ENCODE data around the gene CDADC1. TPM values are rescaled to one million over a fixed set of nuclear protein-coding genes. Genes with fewer than 3 reads are reported as not detected.
"Not testable (repeated sequence)": the region's sequence is repeated elsewhere in the genome, so short reads cannot be mapped to it uniquely, and the experiment has no call there.

The CDADC1 gene
- total RNA-seq, 2 experiments from 2014 or later, result 8.6 to 9.0 TPM

DNA sequence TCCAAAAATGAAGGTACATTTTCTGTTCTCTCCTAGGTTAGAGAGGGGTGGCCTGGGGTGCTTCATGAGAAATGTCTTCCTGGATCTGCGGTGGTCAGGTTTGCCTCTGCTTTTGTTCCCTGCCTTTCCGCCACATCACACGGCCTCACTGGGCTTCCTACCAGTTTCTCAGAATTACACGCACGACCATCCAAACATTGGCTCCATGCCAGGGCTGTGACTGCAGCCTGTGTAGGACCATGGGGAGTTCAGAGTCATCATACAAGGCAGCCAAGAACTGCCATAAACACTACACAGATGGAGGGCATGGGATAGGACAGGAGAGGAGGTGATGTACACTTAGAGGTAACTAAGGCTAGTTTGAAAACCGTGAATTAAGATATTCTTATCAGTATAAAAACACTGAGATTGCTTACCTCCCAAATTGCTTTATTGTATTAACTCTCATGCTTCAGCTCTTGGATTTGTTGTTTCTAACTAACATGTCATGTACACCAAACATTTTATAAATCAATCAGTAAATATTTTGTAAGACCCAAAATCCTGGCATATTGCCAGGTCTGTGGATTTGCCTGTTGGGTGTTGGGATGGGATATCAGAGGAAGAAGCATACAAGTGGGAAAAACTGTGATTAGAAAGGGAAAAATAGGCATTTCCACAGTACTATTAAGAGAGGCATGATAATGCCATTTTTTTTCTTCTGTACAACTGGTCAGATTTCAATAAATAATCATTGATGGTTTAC lies 45.2 kb downstream of the CDADC1 start:
- intact Hi-C loops (cut with micrococcal nuclease), result no loop called here
- CTCF ChIA-PET, result interaction anchor here (0.7 to 1.0 kb wide), 3 partner anchors 12 to 314 kb away, joined by 3 to 5 read pairs (median 4); partner anchors contain the start of genes CAB39L and SETDB2
- Mint-ChIP-seq H3K27ac (no peak overlapping the region), H3K4me1 (ENCODE audit: low read depth) (peaks cover 9% of the 10 kb centered on the region), H3K36me3 (ENCODE audit: low read depth) (peaks cover 7% of the 10 kb centered on the region), H3K27me3 (no peaks in the 10 kb centered on the region), H3K9me3 (no peaks in the 10 kb centered on the region), H3K4me3 (no peak overlapping the region)
- ATAC-seq (peak; percentile 53), DNase-seq (peak; percentile 59)
- TF ChIP-seq, protein P1, sequence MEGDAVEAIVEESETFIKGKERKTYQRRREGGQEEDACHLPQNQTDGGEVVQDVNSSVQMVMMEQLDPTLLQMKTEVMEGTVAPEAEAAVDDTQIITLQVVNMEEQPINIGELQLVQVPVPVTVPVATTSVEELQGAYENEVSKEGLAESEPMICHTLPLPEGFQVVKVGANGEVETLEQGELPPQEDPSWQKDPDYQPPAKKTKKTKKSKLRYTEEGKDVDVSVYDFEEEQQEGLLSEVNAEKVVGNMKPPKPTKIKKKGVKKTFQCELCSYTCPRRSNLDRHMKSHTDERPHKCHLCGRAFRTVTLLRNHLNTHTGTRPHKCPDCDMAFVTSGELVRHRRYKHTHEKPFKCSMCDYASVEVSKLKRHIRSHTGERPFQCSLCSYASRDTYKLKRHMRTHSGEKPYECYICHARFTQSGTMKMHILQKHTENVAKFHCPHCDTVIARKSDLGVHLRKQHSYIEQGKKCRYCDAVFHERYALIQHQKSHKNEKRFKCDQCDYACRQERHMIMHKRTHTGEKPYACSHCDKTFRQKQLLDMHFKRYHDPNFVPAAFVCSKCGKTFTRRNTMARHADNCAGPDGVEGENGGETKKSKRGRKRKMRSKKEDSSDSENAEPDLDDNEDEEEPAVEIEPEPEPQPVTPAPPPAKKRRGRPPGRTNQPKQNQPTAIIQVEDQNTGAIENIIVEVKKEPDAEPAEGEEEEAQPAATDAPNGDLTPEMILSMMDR (IDR thresholded peaks at IDR 0.05), result no peak
- POLR2A ChIA-PET, result no interaction called here

DNA sequence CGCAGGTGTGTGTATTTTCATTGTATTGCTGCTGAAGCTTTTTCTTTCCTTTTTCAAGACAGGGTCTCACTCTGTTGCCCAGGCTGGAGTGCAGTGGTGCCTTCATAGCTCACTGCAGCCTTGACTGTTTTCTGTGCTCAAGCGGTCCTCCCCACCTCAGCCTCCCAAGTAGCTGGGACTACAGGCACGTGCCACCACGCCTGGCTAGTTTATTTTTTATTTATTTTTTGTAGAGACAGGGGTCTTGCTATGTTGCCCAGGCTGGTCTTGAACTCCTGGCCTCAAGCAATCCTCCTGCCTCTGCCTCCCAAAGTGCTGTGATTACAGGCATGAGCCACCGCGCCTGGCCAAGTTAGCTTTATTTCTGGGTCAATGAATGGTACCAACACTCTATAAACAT lies 47.0 kb downstream of the CDADC1 start:
- H3K4me1 Mint-ChIP-seq (ENCODE audit: low read depth); H3K27me3 Mint-ChIP-seq; intact Hi-C loops (cut with micrococcal nuclease); H3K36me3 Mint-ChIP-seq (ENCODE audit: low read depth); H3K9me3 Mint-ChIP-seq; ATAC-seq; H3K4me3 Mint-ChIP-seq; H3K27ac Mint-ChIP-seq; DNase-seq: not testable (repeated sequence)
- CTCF ChIA-PET, result interaction anchor here (0.7 to 3.2 kb wide), 3 partner anchors 14 to 312 kb away, joined by 3 to 15 read pairs (median 14); no protein-coding TSS in a partner anchor
- POLR2A ChIA-PET, result interaction anchor here (0.5 to 1.1 kb wide), 3 partner anchors 100 to 329 kb away, joined by 3 read pairs; no protein-coding TSS in a partner anchor

DNA sequence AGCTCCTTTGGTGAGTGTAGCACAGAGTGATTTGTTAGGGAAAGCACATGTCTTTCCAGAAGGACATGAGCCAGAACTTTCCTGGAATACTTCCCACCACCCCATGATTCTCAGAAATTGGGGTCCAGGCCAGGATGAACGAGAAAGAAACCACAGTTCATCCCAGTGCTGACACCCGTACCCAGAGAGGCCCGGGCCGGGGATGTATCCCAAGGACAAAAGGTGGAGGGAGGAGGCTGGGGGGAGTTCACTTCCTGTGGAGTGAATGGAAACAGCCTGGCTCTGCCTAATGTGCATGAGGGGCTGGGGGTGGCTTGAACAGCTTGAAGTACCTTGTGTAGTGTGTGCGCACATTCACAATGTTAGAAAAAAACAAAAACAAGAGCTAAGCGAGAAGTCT lies 47.5 kb downstream of the CDADC1 start:
- DNase-seq, result no peak
- Mint-ChIP-seq H3K4me3 (no peak overlapping the region), H3K36me3 (ENCODE audit: low read depth) (peaks cover 4% of the 10 kb centered on the region), H3K27me3 (no peaks in the 10 kb centered on the region), H3K27ac (no peak overlapping the region), H3K4me1 (ENCODE audit: low read depth) (peaks cover 9% of the 10 kb centered on the region), H3K9me3 (no peaks in the 10 kb centered on the region)
- no peak for ATAC-seq
- CTCF ChIA-PET, result interaction anchor here (0.7 to 3.2 kb wide), 3 partner anchors 14 to 312 kb away, joined by 3 to 15 read pairs (median 14); no protein-coding TSS in a partner anchor
- POLR2A ChIA-PET, result interaction anchor here (0.5 to 1.1 kb wide), 2 partner anchors 189 to 329 kb away, joined by 3 read pairs; no protein-coding TSS in a partner anchor
- intact Hi-C loops (cut with micrococcal nuclease), result no loop called here
- TF ChIP-seq, protein P1 (IDR thresholded peaks at IDR 0.05), result no peak

DNA sequence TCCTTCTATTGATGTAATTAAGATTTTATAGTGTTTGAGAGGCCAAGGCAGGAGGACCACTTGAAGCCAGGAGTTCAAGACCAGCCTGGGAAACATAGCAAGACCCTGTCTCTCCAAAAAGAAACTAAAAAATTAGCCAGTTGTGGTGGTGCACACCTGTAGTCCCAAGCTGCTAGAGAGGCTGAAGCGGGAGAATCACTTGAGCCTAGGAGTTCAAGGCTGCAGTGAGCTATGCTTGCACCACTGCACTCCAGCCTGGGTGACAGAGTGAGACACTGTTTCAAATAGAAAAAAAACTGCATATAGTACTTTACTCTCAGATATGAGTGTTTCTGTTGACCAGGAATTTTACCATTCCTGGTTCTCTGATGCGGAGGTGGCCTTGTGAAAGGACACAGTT lies 48.9 kb downstream of the CDADC1 start:
- ChIA-PET POLR2A (interaction anchor here (1.3 kb wide), 1 partner anchor 285 kb away, joined by 3 read pairs; no protein-coding TSS in a partner anchor), CTCF (interaction anchor here (0.6 to 3.2 kb wide), 2 partner anchors 311 to 338 kb away, joined by 3 to 15 read pairs; no protein-coding TSS in a partner anchor)
- H3K27me3 Mint-ChIP-seq, result no peaks in the 10 kb centered on the region
- peaks cover 13% of the 10 kb centered on the region for H3K4me1 Mint-ChIP-seq (ENCODE audit: low read depth)
- TF ChIP-seq, protein P1 (IDR thresholded peaks at IDR 0.05), result no peak
- ATAC-seq (no peak), DNase-seq (no peak)
- intact Hi-C loops (cut with micrococcal nuclease), result no loop called here
- H3K36me3 Mint-ChIP-seq (ENCODE audit: low read depth), result peaks cover 4% of the 10 kb centered on the region
- no peak overlapping the region for H3K4me3 Mint-ChIP-seq
- H3K27ac Mint-ChIP-seq, result no peak overlapping the region
- H3K9me3 Mint-ChIP-seq, result no peaks in the 10 kb centered on the region

DNA sequence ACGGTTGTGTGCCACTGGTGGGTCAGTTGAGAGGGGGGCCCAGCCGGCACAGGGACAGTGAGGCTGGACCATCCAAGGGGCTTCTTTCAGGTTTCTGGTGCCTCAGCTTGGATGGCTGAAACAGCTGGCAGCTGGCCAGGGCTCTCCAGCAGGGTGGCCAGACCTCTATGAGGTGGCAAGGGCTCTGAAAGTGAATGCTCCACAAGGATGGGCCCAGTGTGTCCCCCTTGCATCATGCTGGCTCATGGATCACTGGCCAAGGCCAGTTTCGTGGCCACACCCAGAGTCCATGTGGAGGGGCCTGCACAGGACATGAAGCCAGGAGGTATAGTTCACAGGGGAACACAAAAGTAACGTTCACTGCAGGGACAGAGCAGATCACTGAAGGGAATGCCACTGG lies 49.6 kb downstream of the CDADC1 start:
- Mint-ChIP-seq H3K36me3 (ENCODE audit: low read depth) (peaks cover 4% of the 10 kb centered on the region), H3K4me1 (ENCODE audit: low read depth) (peaks cover 10% of the 10 kb centered on the region), H3K4me3 (no peak overlapping the region), H3K27me3 (no peaks in the 10 kb centered on the region), H3K27ac (no peak overlapping the region), H3K9me3 (no peaks in the 10 kb centered on the region)
- no peak for ATAC-seq
- ChIA-PET CTCF (interaction anchor here (3.2 kb wide), 1 partner anchor 310 kb away, joined by 15 read pairs; no protein-coding TSS in a partner anchor), POLR2A (interaction anchor here (1.3 kb wide), 1 partner anchor 284 kb away, joined by 3 read pairs; no protein-coding TSS in a partner anchor)
- intact Hi-C loops (cut with micrococcal nuclease), result no loop called here
- TF ChIP-seq, protein P1 (IDR thresholded peaks at IDR 0.05), result no peak
- DNase-seq, result no peak
